H1 (cell line): ENCODE results near the gene MAB21L3. TPM values are rescaled to one million over a fixed set of nuclear protein-coding genes. Genes with fewer than 3 reads are reported as not detected.

Experiments used
- CTCF ChIA-PET: fragments of 300-600 bp; sonication (Branson Sonifier 250); formaldehyde crosslinking; loops from one replicate; lab custom pipeline; 2021; ENCODE audit not compliant: partially characterized antibody; lab: Charles Lee
- POLR2A ChIA-PET: fragments of 300-600 bp; sonication (Branson Sonifier 250); formaldehyde crosslinking; loops from one replicate; lab custom pipeline; 2021; ENCODE audit warnings: inconsistent platforms; ENCODE audit not compliant: partially characterized antibody; lab: Charles Lee
- DNase-seq, 2 experiments: peaks; one replicate each; pipeline versions ENCODE4 v3.0.0 to v3.0.0-alpha.2; 2010 to 2022; ENCODE audit warnings: low spot score in 2 of 2, low read depth in 1 of 2, mixed read lengths in 1 of 2
- FAIRE-seq: peaks from 2 replicates; lab custom pipeline; 2011; peaks lifted over from hg19 to GRCh38; lab: Jason Lieb, UNC
- H2AFZ ChIP-seq: 2 replicates; pipeline ENCODE4 v1.8.1; 2012; ENCODE audit warnings: low read length, inconsistent platforms
- H2AK5ac ChIP-seq: 2 replicates; pipeline ENCODE4 v1.6.1; 2013; ENCODE audit warnings: low read depth, low read length
- H2BK120ac ChIP-seq: replicated peaks from 2 replicates; pipeline ENCODE3; 2013; ENCODE audit warnings: low read depth, low read length, inconsistent platforms
- H2BK12ac ChIP-seq: 2 replicates; pipeline ENCODE4 v1.6.1; 2013; ENCODE audit warnings: low read depth, low read length
- H2BK15ac ChIP-seq: 2 replicates; pipeline ENCODE4 v1.6.1; 2013; ENCODE audit warnings: low read length
- H2BK20ac ChIP-seq: 2 replicates; pipeline ENCODE4 v1.6.1; 2013; ENCODE audit warnings: low read length
- H2BK5ac ChIP-seq: 2 replicates; pipeline ENCODE4 v1.6.1; 2013; ENCODE audit warnings: low read depth, low read length
- H3K14ac ChIP-seq: 2 replicates; pipeline ENCODE4 v1.6.1; 2013; ENCODE audit warnings: inconsistent platforms; ENCODE audit not compliant: insufficient read length
- H3K18ac ChIP-seq: 2 replicates; pipeline ENCODE4 v1.6.1; 2013; ENCODE audit warnings: low read length; ENCODE audit errors: extremely low read depth
- H3K23ac ChIP-seq: 2 replicates; pipeline ENCODE4 v1.6.1; 2013; ENCODE audit warnings: inconsistent platforms; ENCODE audit not compliant: insufficient read length
- H3K23me2 ChIP-seq: 2 replicates; pipeline ENCODE4 v1.6.1; 2013; ENCODE audit warnings: low read depth, low read length
- H3K27ac ChIP-seq: 2 replicates; pipeline ENCODE4 v1.6.1; 2011; ENCODE audit warnings: low read depth, low read length, inconsistent platforms
- H3K27me3 ChIP-seq, 4 experiments: replicated peaks in 1 of 4; 1 replicate in 1 of 4; 2 replicates in 3 of 4; pipeline versions ENCODE4 v1.6.1 to v1.8.1; 2011 to 2013; ENCODE audit warnings: low read length in 3 of 4, mild to moderate bottlenecking in 3 of 4, inconsistent platforms in 2 of 4, mixed read lengths in 2 of 4, moderate library complexity in 1 of 4; ENCODE audit not compliant: control insufficient read depth in 3 of 4, insufficient read depth in 3 of 4; ENCODE audit errors: extremely low read depth in 1 of 4
- H3K36me3 ChIP-seq, 4 experiments: 2 replicates each; pipeline versions ENCODE4 v1.6.1 to v1.8.1; 2011 to 2013; ENCODE audit warnings: mild to moderate bottlenecking in 4 of 4, low read length in 3 of 4, moderate library complexity in 2 of 4, control low read depth in 1 of 4, inconsistent platforms in 1 of 4; ENCODE audit not compliant: insufficient read depth in 4 of 4, control insufficient read depth in 2 of 4
- H3K4ac ChIP-seq: replicated peaks from 2 replicates; pipeline ENCODE3; 2013; ENCODE audit warnings: low read length, low read depth, mixed read lengths, inconsistent platforms; ENCODE audit not compliant: insufficient read length
- H3K4me1 ChIP-seq, 4 experiments: replicated peaks in 1 of 4; 1 replicate in 1 of 4; 2 replicates in 3 of 4; pipeline versions ENCODE4 v1.6.1 to v1.8.1; 2011 to 2013; ENCODE audit warnings: low read length in 3 of 4, inconsistent platforms in 2 of 4, mixed read lengths in 1 of 4; ENCODE audit not compliant: insufficient read depth in 4 of 4, control insufficient read depth in 3 of 4
- H3K4me2 ChIP-seq, 2 experiments: 2 replicates each; pipeline versions ENCODE4 v1.6.1 to v1.8.1; 2011 to 2013; ENCODE audit warnings: low read depth in 2 of 2, low read length in 2 of 2, control low read depth in 1 of 2, inconsistent platforms in 1 of 2, mild to moderate bottlenecking in 1 of 2; ENCODE audit not compliant: insufficient read depth in 1 of 2
- H3K4me3 ChIP-seq, 4 experiments: fragments of 200-600, 300-600 bp in 1 of 4; sonication (generic), shearing (Covaris generic), sonication (Bioruptor Twin) in 1 of 4; 2 replicates each; pipeline versions ENCODE4 v1.5.1 to v1.8.1; 2011 to 2016; ENCODE audit warnings: low read length in 4 of 4, low read depth in 3 of 4, control low read depth in 2 of 4, inconsistent platforms in 2 of 4, mild to moderate bottlenecking in 2 of 4, mixed read lengths in 1 of 4, moderate library complexity in 1 of 4; ENCODE audit not compliant: insufficient read depth in 2 of 4; ENCODE audit errors: extremely low read depth in 1 of 4
- H3K56ac ChIP-seq: replicated peaks from 2 replicates; pipeline ENCODE3; 2013; ENCODE audit warnings: low read depth, mild to moderate bottlenecking, mixed read lengths, low read length, inconsistent platforms; ENCODE audit not compliant: insufficient read length
- H3K79me1 ChIP-seq: 2 replicates; pipeline ENCODE4 v1.6.1; 2013; ENCODE audit warnings: low read depth, low read length, control low read depth
- H3K79me2 ChIP-seq, 2 experiments: 2 replicates each; pipeline versions ENCODE4 v1.6.1 to v1.8.1; 2012 to 2013; ENCODE audit warnings: low read length in 2 of 2, mild to moderate bottlenecking in 2 of 2, inconsistent platforms in 1 of 2; ENCODE audit not compliant: insufficient read depth in 2 of 2, control insufficient read depth in 1 of 2
- H3K9ac ChIP-seq, 4 experiments: replicated peaks in 1 of 4; 1 replicate in 1 of 4; 2 replicates in 3 of 4; pipeline versions ENCODE4 v1.6.1 to v1.8.1; 2011 to 2013; ENCODE audit warnings: low read depth in 3 of 4, low read length in 3 of 4, control low read depth in 2 of 4, mild to moderate bottlenecking in 2 of 4, moderate library complexity in 2 of 4, inconsistent platforms in 1 of 4; ENCODE audit errors: extremely low read depth in 1 of 4
- H3K9me3 ChIP-seq, 2 experiments: 2 replicates each; pipeline versions ENCODE4 v1.6.1 to v1.8.1; 2012 to 2013; ENCODE audit warnings: mild to moderate bottlenecking in 2 of 2, moderate library complexity in 2 of 2, control low read depth in 1 of 2, inconsistent platforms in 1 of 2, low read depth in 1 of 2, low read length in 1 of 2, mixed read lengths in 1 of 2; ENCODE audit not compliant: insufficient read depth in 2 of 2
- H4K20me1 ChIP-seq, 2 experiments: replicated peaks in 1 of 2; 2 replicates each; pipeline versions ENCODE3 to v1.8.1; 2011 to 2013; ENCODE audit warnings: inconsistent platforms in 2 of 2, low read length in 2 of 2, mild to moderate bottlenecking in 1 of 2; ENCODE audit not compliant: insufficient read depth in 2 of 2, control insufficient read depth in 1 of 2
- H4K5ac ChIP-seq: 2 replicates; pipeline ENCODE4 v1.6.1; 2013; ENCODE audit warnings: low read length, low read depth, mixed read lengths, inconsistent platforms; ENCODE audit not compliant: insufficient read length
- H4K8ac ChIP-seq: 2 replicates; pipeline ENCODE4 v1.8.0; 2013; ENCODE audit warnings: mild to moderate bottlenecking, moderate library complexity, low read length, inconsistent platforms; ENCODE audit not compliant: insufficient read depth; ENCODE audit errors: extremely low read depth
- H4K91ac ChIP-seq: replicated peaks from 2 replicates; pipeline ENCODE3; 2013; ENCODE audit warnings: low read length, mixed read lengths, inconsistent platforms; ENCODE audit not compliant: insufficient read length
- SP1 ChIP-seq: IDR thresholded peaks from 2 replicates; pipeline ENCODE4 v1.6.1; 2011; ENCODE audit warnings: low read depth, low read length
- WGBS, 2 experiments: shearing (Covaris generic) in 1 of 2; methylation state at CpG; one replicate each; pipeline versions ENCODE4 v1.1.6 to v1.1.7; 2013 to 2015; ENCODE audit warnings: low lambda C conversion rate in 2 of 2, mixed read lengths in 2 of 2, inconsistent platforms in 1 of 2, low coverage in 1 of 2, missing lambda C conversion rate in 1 of 2; ENCODE audit not compliant: insufficient replicate concordance in 2 of 2, insufficient coverage in 1 of 2, insufficient read length in 1 of 2; ENCODE audit errors: extremely low coverage in 1 of 2, missing lambda C conversion rate in 1 of 2; 5-methylcytosine and 5-hydroxymethylcytosine counted together
- polyA plus RNA-seq, 7 experiments: library from polyadenylated mRNA; depleted of rRNA in 3 of 7; stranded (reverse) in 5 of 7; unstranded in 2 of 7; fragments of >200 nt in 5 of 7; fragments of 200-250 nt in 2 of 7; gene quantifications; 1 replicate in 5 of 7; 2 replicates in 1 of 7; 4 replicates in 1 of 7; pipeline versions ENCODE4 v1.2.1 to v1.2.3, GENCODE V29; 2011 to 2013; ENCODE audit warnings: missing spikeins in 2 of 7, mixed read lengths in 2 of 7
- total RNA-seq: library from RNA; stranded (reverse); fragmentation: NEBNext Ultra II Directional; extraction: Animal tissue kit (Norgen Biotek cat#: 25700); gene quantifications from 2 replicates; pipeline ENCODE4 v1.2.1, GENCODE V29; 2021

Gene MAB21L3
- total and polyA plus RNA-seq, 2 of the 8 experiments (the other 6 are each of a cell fraction or from before 2014, with no cell fraction given): not detected

DNA sequence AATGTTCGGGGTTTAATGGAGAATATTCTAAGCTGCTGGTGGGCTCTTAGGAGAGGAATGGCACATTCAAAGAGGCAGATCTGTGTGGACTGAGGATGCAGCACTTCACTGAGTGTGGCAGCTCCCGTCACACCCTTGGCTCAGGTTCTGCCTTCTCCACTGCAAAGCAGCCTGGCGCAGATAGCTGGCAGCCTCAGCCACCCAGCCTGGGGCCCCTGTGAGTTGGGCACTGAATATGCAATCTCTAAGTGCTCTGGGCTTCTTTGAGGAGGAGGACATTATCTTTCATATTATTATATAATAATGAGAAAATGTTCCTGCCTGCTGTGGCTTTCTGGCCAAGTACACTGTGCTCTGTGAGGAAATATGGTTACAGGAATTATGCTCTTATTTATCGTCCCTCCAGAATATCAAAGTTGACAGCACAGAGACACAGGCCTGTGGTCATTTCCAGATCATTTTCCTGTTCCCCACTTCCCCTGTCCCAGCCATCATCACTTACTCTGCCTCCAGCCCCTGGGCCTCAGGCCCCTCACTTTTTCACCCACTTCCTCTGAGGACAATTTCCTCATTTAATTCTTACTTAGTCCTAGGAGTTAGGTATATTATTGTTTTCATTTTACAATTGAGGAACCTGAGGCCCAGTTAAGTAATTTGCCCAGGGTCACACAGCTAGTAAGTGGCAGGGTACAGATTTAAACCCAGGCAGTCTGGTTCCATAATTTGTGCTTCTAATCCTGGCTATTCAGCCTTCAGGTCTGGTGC, 53.6 kb downstream of the MAB21L3 start:
- DNase-seq: no peak
- Histone ChIP-seq H3K4me2 (no peak overlapping the region), H3K9me3 (no peaks in the 10 kb centered on the region), H2AFZ (no peak overlapping the region), H3K36me3 (no peaks in the 10 kb centered on the region), H3K79me1 (no peaks in the 10 kb centered on the region; the same call in 1 of the 2 replicates), H3K4ac (no peak overlapping the region), H3K23ac (no peak overlapping the region), H3K4me3 (no peak overlapping the region), H2BK20ac (no peak overlapping the region), H3K27me3 (peaks cover 0 to 25% (median 19%) of the 10 kb centered on the region in 4 experiments; a peak in 6 of 7 replicates), H4K8ac (no peak overlapping the region), H2BK5ac (no peak overlapping the region), H3K9ac (no peak overlapping the region), H4K20me1 (no peaks in the 10 kb centered on the region), H2BK15ac (no peak overlapping the region), H3K56ac (no peak overlapping the region), H4K5ac (no peak overlapping the region), H3K27ac (no peak overlapping the region), H4K91ac (no peak overlapping the region), H3K18ac (no peak overlapping the region), H3K23me2 (peaks cover 8% of the 10 kb centered on the region; the same call in 1 of the 2 replicates), H3K4me1 (peaks cover 3 to 9% (median 6%) of the 10 kb centered on the region in 4 experiments), H3K79me2 (no peaks in the 10 kb centered on the region), H3K14ac (no peak overlapping the region), H2BK120ac (no peak overlapping the region), H2BK12ac (no peak overlapping the region), H2AK5ac (no peak overlapping the region)
- ChIA-PET CTCF (interaction anchor here (0.9 to 3.0 kb wide), 9 partner anchors 8 to 254 kb away, joined by 3 to 28 read pairs (median 6); no protein-coding TSS in a partner anchor), POLR2A (no interaction called here)
- WGBS, 2 experiments: 81% methylated on average over 4 of the region's 4 CpGs; no CpG with 5 or more reads in 1 of the 2 experiments
- TF ChIP-seq SP1: no peak
- no peak for FAIRE-seq
